Hepatocyte (in vitro differentiated cells): Measurements from ENCODE around the gene XRCC4.

ENCODE experiments used
- EZH2 ChIP-seq: fragments of 200-600 bp; sonication (generic); IDR thresholded peaks from 2 replicates; pipeline ENCODE4 v1.6.1; 2016; ENCODE audit warnings: antibody characterized with exemption, mild to moderate bottlenecking, borderline replicate concordance
- TF ChIP-seq, protein P1 (sequence below): fragments of 200-600 bp; sonication (generic); IDR thresholded peaks from 2 replicates; pipeline ENCODE4 v1.5.1; 2016; ENCODE audit warnings: antibody characterized with exemption, mild to moderate bottlenecking; ENCODE audit not compliant: poor library complexity

DNA sequence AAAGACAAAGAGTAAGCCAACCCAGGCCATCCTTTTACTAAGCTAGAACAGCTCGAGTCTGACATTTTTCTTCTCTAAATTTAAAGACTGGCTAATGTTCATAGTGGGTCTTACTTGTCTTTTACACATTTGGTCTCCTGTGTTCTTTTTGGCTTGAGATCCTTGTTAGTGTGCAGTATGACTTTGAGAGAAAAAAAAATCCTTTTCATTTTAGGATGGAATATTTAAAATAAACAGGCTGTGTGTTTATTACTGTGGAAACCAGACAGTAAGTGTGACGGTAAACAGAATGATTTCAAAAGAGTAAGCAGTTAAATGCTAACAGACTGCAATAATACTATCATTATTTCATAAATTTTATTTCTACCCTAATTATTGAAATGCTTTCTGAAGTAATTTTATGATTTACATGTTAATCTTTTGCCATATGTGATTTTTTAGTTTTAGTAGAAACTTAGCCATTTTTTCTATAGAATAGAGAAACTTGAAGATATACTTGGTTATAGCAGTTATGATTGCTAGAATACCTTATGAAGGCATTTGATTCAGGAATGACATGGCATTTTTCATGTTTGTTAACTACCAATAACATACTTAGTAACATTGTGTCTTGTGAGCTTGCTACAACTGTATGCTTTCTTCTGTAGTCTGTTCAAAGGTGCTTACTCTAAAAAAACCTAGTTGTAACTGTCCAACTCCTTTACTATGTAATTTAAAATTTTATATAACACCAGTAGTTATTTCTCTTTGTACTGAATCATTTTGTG, 92.4 kb downstream of the XRCC4 start:
- TF ChIP-seq, protein P1, sequence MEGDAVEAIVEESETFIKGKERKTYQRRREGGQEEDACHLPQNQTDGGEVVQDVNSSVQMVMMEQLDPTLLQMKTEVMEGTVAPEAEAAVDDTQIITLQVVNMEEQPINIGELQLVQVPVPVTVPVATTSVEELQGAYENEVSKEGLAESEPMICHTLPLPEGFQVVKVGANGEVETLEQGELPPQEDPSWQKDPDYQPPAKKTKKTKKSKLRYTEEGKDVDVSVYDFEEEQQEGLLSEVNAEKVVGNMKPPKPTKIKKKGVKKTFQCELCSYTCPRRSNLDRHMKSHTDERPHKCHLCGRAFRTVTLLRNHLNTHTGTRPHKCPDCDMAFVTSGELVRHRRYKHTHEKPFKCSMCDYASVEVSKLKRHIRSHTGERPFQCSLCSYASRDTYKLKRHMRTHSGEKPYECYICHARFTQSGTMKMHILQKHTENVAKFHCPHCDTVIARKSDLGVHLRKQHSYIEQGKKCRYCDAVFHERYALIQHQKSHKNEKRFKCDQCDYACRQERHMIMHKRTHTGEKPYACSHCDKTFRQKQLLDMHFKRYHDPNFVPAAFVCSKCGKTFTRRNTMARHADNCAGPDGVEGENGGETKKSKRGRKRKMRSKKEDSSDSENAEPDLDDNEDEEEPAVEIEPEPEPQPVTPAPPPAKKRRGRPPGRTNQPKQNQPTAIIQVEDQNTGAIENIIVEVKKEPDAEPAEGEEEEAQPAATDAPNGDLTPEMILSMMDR: no peak
- TF ChIP-seq EZH2: no peak
